ENCODE measurements around the gene PLEKHM2. TPM values are rescaled to one million over a fixed set of nuclear protein-coding genes. Genes with fewer than 3 reads are reported as not detected.

Gene PLEKHM2
- total RNA-seq, 2 donors from 2014 or later, result 32.7 to 37.2 TPM

- Histone ChIP-seq H3K36me3 (no peaks in the 10 kb centered on the region), H3K27ac (no peak overlapping the region), H3K9me3 (no peaks in the 10 kb centered on the region), H3K4me1 (no peaks in the 10 kb centered on the region), H3K4me3 (no peak overlapping the region), H3K27me3 (no peaks in the 10 kb centered on the region), H3K9ac (ENCODE audit: low read depth in 2 of 2, low read length in 2 of 2) (no peak overlapping the region)
- TF ChIP-seq CTCF (IDR thresholded peaks at IDR 0.05), result no peak
- no peak for DNase-seq
- intact Hi-C loops (cut with DNase I), result no loop called here
Observed at GRCh38 chr1:15750924-15751323, 66.8 kb downstream of the PLEKHM2 start.

GRCh38 chr1:15751717-15752116, 67.6 kb downstream of the PLEKHM2 start:
- Histone ChIP-seq H3K36me3 (no peaks in the 10 kb centered on the region), H3K9ac (ENCODE audit: low read depth in 2 of 2, low read length in 2 of 2) (no peak overlapping the region), H3K4me3 (no peak overlapping the region), H3K27ac (no peak overlapping the region), H3K4me1 (no peaks in the 10 kb centered on the region), H3K9me3 (no peaks in the 10 kb centered on the region), H3K27me3 (no peaks in the 10 kb centered on the region)
- DNase-seq, result no peak
- intact Hi-C loops (cut with DNase I), result no loop called here
- no peak for TF ChIP-seq CTCF (IDR thresholded peaks at IDR 0.05)

GRCh38 chr1:15753776-15754175, 69.7 kb downstream of the PLEKHM2 start:
- TF ChIP-seq CTCF (IDR thresholded peaks at IDR 0.05), result no peak
- no peak for DNase-seq
- no peak overlapping the region for H3K27ac ChIP-seq

GRCh38 chr1:15755021-15755645, 71.0 kb downstream of the PLEKHM2 start:
- TF ChIP-seq CTCF (IDR thresholded peaks at IDR 0.05), result no peak
- intact Hi-C loops (cut with DNase I), result no loop called here

More at GRCh38 chr1:15753776-15754175, 69.7 kb downstream of the PLEKHM2 start:
- H3K4me1 ChIP-seq, result no peaks in the 10 kb centered on the region
- no peaks in the 10 kb centered on the region for H3K27me3 ChIP-seq
- intact Hi-C loops (cut with DNase I), result no loop called here
- H3K36me3 ChIP-seq, result no peaks in the 10 kb centered on the region
- no peak overlapping the region for H3K4me3 ChIP-seq
- H3K9me3 ChIP-seq, result no peaks in the 10 kb centered on the region
- H3K9ac ChIP-seq (ENCODE audit: low read depth in 2 of 2, low read length in 2 of 2), result no peak overlapping the region

GRCh38 chr1:15755646-15756040, 71.5 kb downstream of the PLEKHM2 start:
- H3K27ac ChIP-seq, result no peak overlapping the region

More at GRCh38 chr1:15755021-15755645, 71.0 kb downstream of the PLEKHM2 start:
- Histone ChIP-seq H3K4me3 (no peak overlapping the region), H3K27me3 (no peaks in the 10 kb centered on the region), H3K36me3 (no peaks in the 10 kb centered on the region), H3K27ac (no peak overlapping the region), H3K4me1 (no peaks in the 10 kb centered on the region), H3K9me3 (no peaks in the 10 kb centered on the region), H3K9ac (ENCODE audit: low read depth in 2 of 2, low read length in 2 of 2) (peak overlapping the region in 1 of 2 donors; percentile 31)
- DNase-seq, result no peak

More at GRCh38 chr1:15755646-15756040, 71.5 kb downstream of the PLEKHM2 start:
- no peak for DNase-seq
- no peaks in the 10 kb centered on the region for H3K36me3 ChIP-seq
- no peak overlapping the region for H3K4me3 ChIP-seq
- H3K9me3 ChIP-seq, result no peaks in the 10 kb centered on the region
- intact Hi-C loops (cut with DNase I), result no loop called here
- no peaks in the 10 kb centered on the region for H3K27me3 ChIP-seq
- no peaks in the 10 kb centered on the region for H3K4me1 ChIP-seq
- TF ChIP-seq CTCF (IDR thresholded peaks at IDR 0.05), result no peak
- H3K9ac ChIP-seq (ENCODE audit: low read depth in 2 of 2, low read length in 2 of 2), result peak overlapping the region in 1 of 2 donors; percentile 31

All from colonic mucosa (tissue), 4 donors.